Thyroid gland (tissue), 4 donors: ENCODE measurements around the gene SLC6A7.

Source experiments
- POLR2A ChIP-seq, 2 donors: fragments of 450-650 bp; IDR thresholded peaks; one replicate each; pipeline ENCODE4 v1.6.1; 2017; ENCODE audit warnings: antibody characterized with exemption in 2 of 2, mild to moderate bottlenecking in 2 of 2, moderate library complexity in 1 of 2
- TF ChIP-seq, protein P1 (sequence below), 6 experiments: fragments of 200-600 bp in 3 of 6; fragments of 450-650 bp in 3 of 6; sonication (generic) in 3 of 6; IDR thresholded peaks; one replicate each; pipeline ENCODE4 v1.5.1; 2016 to 2019; ENCODE audit warnings: antibody characterized with exemption in 6 of 6, mild to moderate bottlenecking in 2 of 6, inconsistent platforms in 1 of 6, moderate library complexity in 1 of 6

DNA sequence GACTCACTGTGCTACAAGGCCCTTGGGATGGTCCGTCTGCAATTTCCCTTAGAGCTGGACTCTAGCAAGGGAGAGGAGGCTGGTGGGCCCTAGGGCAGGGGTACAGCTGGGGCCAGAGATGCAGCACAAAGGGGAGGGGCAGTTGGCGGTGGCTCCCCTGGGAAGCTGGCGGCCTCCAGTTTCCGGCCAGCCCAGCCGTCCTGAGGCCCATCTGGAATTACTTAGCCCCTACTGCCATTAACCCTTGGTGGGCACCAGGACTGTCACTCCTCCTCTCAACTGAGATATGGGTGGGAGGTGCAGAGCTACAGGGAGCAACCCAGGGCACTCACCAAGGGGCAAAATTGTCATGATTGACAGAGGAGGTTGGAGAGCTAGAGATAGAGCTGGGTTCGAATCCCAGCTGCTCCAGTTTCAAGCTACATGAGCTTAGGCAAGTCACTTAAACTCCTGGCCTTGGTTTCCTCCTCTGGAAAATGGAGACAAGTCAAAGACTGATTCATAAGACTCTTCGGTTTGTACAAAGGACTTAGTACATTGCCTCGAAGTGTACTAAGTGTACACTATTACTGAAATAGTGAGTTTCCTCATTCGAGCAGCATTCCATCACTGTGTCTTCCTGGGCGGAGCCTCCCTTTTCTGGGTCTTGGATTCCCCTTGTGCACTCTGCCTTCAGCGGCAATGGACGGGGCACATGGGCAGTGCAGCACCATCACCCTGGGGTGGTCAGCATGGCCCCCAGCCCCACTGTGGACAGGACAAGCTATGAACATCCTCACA lies 31.5 kb upstream of the SLC6A7 start:
- TF ChIP-seq, protein P1, sequence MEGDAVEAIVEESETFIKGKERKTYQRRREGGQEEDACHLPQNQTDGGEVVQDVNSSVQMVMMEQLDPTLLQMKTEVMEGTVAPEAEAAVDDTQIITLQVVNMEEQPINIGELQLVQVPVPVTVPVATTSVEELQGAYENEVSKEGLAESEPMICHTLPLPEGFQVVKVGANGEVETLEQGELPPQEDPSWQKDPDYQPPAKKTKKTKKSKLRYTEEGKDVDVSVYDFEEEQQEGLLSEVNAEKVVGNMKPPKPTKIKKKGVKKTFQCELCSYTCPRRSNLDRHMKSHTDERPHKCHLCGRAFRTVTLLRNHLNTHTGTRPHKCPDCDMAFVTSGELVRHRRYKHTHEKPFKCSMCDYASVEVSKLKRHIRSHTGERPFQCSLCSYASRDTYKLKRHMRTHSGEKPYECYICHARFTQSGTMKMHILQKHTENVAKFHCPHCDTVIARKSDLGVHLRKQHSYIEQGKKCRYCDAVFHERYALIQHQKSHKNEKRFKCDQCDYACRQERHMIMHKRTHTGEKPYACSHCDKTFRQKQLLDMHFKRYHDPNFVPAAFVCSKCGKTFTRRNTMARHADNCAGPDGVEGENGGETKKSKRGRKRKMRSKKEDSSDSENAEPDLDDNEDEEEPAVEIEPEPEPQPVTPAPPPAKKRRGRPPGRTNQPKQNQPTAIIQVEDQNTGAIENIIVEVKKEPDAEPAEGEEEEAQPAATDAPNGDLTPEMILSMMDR (IDR thresholded peaks at IDR 0.05): no peak
- no peak for TF ChIP-seq POLR2A (IDR thresholded peaks at IDR 0.05)
